ENCODE data around the gene IRX5. TPM values are rescaled to one million over a fixed set of nuclear protein-coding genes. Genes with fewer than 3 reads are reported as not detected.

IRX5 gene
- total RNA-seq, 2 donors from 2014 or later, result not detected

DNA sequence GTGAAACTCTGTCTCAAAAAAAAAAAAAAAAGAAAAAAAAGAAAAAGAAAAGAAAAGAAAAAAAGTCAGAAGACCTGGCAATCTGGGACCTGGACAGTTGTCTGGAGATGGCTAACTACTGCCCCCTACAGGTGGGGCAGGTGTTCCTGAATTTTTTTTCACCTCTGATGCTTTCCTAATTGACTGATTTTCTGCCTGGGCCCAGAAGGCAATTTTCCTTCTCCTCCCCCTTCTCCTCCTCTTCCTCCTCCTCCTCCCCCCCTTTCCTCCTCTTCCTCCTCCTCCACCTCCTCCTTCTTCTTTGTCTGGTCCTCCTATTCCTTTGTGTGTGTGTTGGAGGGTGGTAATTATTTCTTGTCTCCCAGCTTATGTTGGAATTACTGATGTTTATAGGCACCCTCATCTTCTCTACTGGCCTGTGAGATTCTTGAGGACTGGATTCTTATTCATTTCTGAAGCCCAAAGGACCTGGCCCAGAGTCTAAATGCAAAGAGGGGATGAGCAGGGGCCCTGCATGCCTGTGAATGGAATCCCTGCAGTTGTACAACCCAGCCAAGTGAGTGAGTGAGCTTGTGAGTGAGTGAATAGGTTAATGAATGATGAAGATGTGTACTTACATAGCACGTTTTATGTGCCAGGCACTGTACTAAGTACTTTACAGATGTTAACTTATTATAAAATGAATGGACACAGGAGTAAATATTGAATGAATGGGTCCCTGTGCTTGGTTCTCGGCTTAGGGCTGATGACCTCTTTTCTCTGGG, 26.9 kb downstream of the IRX5 start:
- Mint-ChIP-seq H3K9me3 (peaks cover 6 to 10% of the 10 kb centered on the region in 2 donors), H3K27ac (no peak overlapping the region), H3K36me3 (peaks cover 0 to 6% of the 10 kb centered on the region in 2 donors)
- peak in 1 of 2 donors; percentile 48 for DNase-seq (ENCODE audit: low spot score in 2 of 2)
- ATAC-seq, result no peak

DNA sequence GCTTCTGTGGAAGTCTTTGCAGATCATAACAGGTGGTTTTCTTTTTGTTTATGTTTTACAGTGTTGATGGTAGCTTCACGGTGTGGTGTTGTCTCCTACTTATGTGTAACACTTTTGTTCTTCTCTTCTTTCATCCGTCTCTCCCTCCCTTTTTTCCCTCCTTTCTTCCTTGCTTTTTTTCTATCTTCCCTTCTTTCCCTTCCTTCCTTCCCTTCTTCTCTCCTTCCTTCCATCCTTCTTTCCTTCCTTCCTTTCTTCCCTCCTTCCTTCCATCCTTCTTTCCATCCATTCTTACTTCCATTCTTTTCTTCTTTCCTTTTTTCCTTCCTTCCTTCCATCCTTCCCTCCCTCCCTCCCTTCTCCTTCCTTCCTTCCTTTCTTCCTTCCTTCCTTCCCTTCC, 31.4 kb downstream of the IRX5 start:
- peaks cover 5% of the 10 kb centered on the region in 2 donors for H3K9me3 Mint-ChIP-seq
- ATAC-seq, result no peak
- no peaks in the 10 kb centered on the region for H3K36me3 Mint-ChIP-seq
- no peak for DNase-seq (ENCODE audit: low spot score in 2 of 2)
- H3K27ac Mint-ChIP-seq, result no peak overlapping the region

GRCh38 chr16:54964239-54964638, 33.6 kb downstream of the IRX5 start:
- DNase-seq (ENCODE audit: low spot score in 2 of 2) (no peak), ATAC-seq (no peak)
- peaks cover 5% of the 10 kb centered on the region in 2 donors for H3K9me3 Mint-ChIP-seq
- H3K27ac Mint-ChIP-seq, result no peak overlapping the region
- no peaks in the 10 kb centered on the region for H3K36me3 Mint-ChIP-seq

GRCh38 chr16:54965464-54965863, 34.8 kb downstream of the IRX5 start:
- Mint-ChIP-seq H3K27ac (no peak overlapping the region), H3K9me3 (peaks cover 5% of the 10 kb centered on the region in 2 donors), H3K36me3 (no peaks in the 10 kb centered on the region)
- ATAC-seq, result no peak
- DNase-seq (ENCODE audit: low spot score in 2 of 2), result no peak

- H3K9me3 Mint-ChIP-seq, result peaks cover 5% of the 10 kb centered on the region in 2 donors
- no peaks in the 10 kb centered on the region for H3K36me3 Mint-ChIP-seq
- no peak overlapping the region for H3K27ac Mint-ChIP-seq
- no peak for DNase-seq (ENCODE audit: low spot score in 2 of 2)
- ATAC-seq, result no peak
Observed at GRCh38 chr16:54968011-54968410, 37.3 kb downstream of the IRX5 start.

DNA sequence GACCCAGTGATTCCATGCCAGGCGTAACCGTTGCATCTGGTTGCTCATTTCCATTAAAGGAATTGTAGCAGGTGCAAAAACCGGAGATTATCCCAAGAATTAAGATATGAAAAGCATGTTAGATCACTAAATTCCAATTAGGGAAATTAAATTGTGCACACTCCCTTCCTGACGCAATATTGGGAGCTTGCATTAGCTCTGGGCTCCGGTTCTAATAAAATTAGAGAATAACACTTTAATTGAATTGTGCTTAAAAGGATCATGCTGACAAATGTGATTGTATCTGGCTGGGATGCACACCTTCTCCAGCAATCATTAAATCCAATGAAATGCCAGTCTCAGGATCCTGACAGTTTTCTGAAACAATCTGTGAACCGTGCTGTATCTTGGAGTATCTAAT, 38.1 kb downstream of the IRX5 start:
- no peak overlapping the region for H3K27ac Mint-ChIP-seq

DNA sequence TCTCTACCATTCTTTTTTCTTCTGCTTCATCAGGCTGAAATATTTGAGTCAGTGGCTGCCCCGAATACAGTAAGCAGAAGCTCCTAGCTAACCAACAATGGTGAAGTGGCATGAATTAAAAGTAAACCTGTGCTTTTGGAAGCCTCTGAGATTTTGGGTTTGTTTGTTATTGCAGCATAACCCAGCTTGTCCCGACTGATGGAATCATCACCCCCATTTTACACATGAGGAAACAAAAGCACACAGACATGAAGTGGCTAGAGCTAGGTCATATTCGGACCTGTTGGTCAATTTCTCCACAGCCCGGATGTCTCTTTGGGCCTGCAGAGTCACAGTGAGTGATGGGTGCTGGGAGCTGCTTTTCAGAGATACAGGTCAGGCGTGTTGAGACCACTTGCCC, 39.4 kb downstream of the IRX5 start:
- Mint-ChIP-seq H3K9me3 (peaks cover 5% of the 10 kb centered on the region in 2 donors), H3K27ac (no peak overlapping the region), H3K36me3 (peaks cover 0 to 4% of the 10 kb centered on the region in 2 donors)
- no peak for ATAC-seq
- DNase-seq (ENCODE audit: low spot score in 2 of 2), result no peak

More for the DNA sequence above, 38.1 kb downstream of the IRX5 start:
- DNase-seq (ENCODE audit: low spot score in 2 of 2), result no peak
- no peak for ATAC-seq
- no peaks in the 10 kb centered on the region for H3K36me3 Mint-ChIP-seq
- peaks cover 5% of the 10 kb centered on the region in 2 donors for H3K9me3 Mint-ChIP-seq

DNA sequence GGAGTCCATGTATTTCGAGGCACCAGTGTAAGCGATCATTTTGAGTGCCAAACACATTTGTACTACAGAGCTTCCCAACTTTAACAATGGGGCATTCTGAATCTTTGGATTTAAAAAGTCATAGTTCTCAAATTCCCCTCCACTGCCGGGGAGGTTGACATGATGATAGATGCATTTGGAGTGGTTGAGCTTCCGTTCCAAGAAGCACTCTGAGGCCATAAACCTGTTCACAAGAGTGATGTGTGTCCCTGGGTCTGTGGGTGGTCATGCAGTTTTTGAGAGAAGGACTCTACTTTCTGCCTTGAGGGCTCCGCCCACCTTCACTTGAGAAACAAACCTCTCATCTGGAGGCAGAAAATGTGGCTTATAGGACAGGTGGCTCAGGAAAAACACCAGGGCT, 43.7 kb downstream of the IRX5 start:
- Mint-ChIP-seq H3K9me3 (no peaks in the 10 kb centered on the region), H3K27ac (no peak overlapping the region)
- ATAC-seq, result no peak

GRCh38 chr16:54976651-54977200, 46.1 kb downstream of the IRX5 start:
- no peak overlapping the region for H3K27ac Mint-ChIP-seq
- ATAC-seq (no peak), DNase-seq (ENCODE audit: low spot score in 2 of 2) (no peak)
- H3K36me3 Mint-ChIP-seq, result peaks cover 0 to 4% of the 10 kb centered on the region in 2 donors
- H3K9me3 Mint-ChIP-seq, result no peaks in the 10 kb centered on the region

More for the DNA sequence above, 43.7 kb downstream of the IRX5 start:
- no peak for DNase-seq (ENCODE audit: low spot score in 2 of 2)
- peaks cover 0 to 4% of the 10 kb centered on the region in 2 donors for H3K36me3 Mint-ChIP-seq

GRCh38 chr16:54977211-54977610, 46.5 kb downstream of the IRX5 start:
- ATAC-seq, result no peak
- Mint-ChIP-seq H3K36me3 (peaks cover 0 to 4% of the 10 kb centered on the region in 2 donors), H3K27ac (no peak overlapping the region), H3K9me3 (no peaks in the 10 kb centered on the region)
- DNase-seq (ENCODE audit: low spot score in 2 of 2), result no peak

GRCh38 chr16:54980821-54981220, 50.2 kb downstream of the IRX5 start:
- H3K9me3 Mint-ChIP-seq, result no peaks in the 10 kb centered on the region
- DNase-seq (ENCODE audit: low spot score in 2 of 2) (no peak), ATAC-seq (no peak)
- no peaks in the 10 kb centered on the region for H3K36me3 Mint-ChIP-seq
- H3K27ac Mint-ChIP-seq, result no peak overlapping the region
